GM12878 (cell line): ENCODE measurements around the gene DERA. TPM values are rescaled to one million over a fixed set of nuclear protein-coding genes. Genes with fewer than 3 reads are reported as not detected.

ENCODE experiments used
- ATF2 ChIP-seq: IDR thresholded peaks from 2 replicates; pipeline ENCODE4 v1.6.1; 2012; ENCODE audit warnings: low read length, inconsistent platforms
- CEBPZ ChIP-seq: fragments of 150-350 bp; IDR thresholded peaks from 2 replicates; pipeline ENCODE4 v1.6.1; 2016; ENCODE audit warnings: low read depth, low read length
- E4F1 ChIP-seq: fragments of 450-650 bp; IDR thresholded peaks from 2 replicates; pipeline ENCODE4 v1.6.1; 2018; ENCODE audit warnings: borderline replicate concordance, mild to moderate bottlenecking; ENCODE audit not compliant: partially characterized antibody
- HDGF ChIP-seq: fragments of 450-650 bp; IDR thresholded peaks from 2 replicates; pipeline ENCODE4 v1.6.1; 2016; ENCODE audit warnings: antibody characterized with exemption
- MYB ChIP-seq: fragments of 150-350 bp; IDR thresholded peaks from 2 replicates; pipeline ENCODE4 v1.6.1; 2014; ENCODE audit warnings: mild to moderate bottlenecking, low read depth, low read length, borderline replicate concordance
- NFXL1 ChIP-seq: fragments of 450-650 bp; IDR thresholded peaks from 2 replicates; pipeline ENCODE4 v1.6.1; 2017; ENCODE audit warnings: antibody characterized with exemption, mild to moderate bottlenecking, borderline replicate concordance
- NRF1 ChIP-seq: conservative IDR thresholded peaks from 2 replicates; pipeline ENCODE4 v1.6.1; 2011; ENCODE audit warnings: mild to moderate bottlenecking, low read depth, low read length, improper control_type of control experiment
- PAX8 ChIP-seq: fragments of 450-650 bp; IDR thresholded peaks from 2 replicates; pipeline ENCODE4 v1.6.1; 2017; ENCODE audit warnings: mild to moderate bottlenecking, moderate library complexity
- SKIL ChIP-seq: fragments of 450-650 bp; IDR thresholded peaks from 2 replicates; pipeline ENCODE4 v1.6.1; 2017; ENCODE audit warnings: mild to moderate bottlenecking, low read depth, inconsistent platforms; ENCODE audit not compliant: poor library complexity, severe bottlenecking
- SMAD5 ChIP-seq: IDR thresholded peaks from 2 replicates; pipeline ENCODE4 v1.6.1; 2016; ENCODE audit warnings: antibody characterized with exemption, low read depth
- SPI1 ChIP-seq: IDR thresholded peaks from 2 replicates; pipeline ENCODE4 v1.6.1; 2011; ENCODE audit warnings: low read depth, mild to moderate bottlenecking, low read length, moderate library complexity, borderline replicate concordance; ENCODE audit not compliant: insufficient read depth
- SUPT20H ChIP-seq: IDR thresholded peaks from 2 replicates; pipeline ENCODE4 v1.6.1; 2011; ENCODE audit warnings: low read depth, mild to moderate bottlenecking, low read length, moderate library complexity, borderline replicate concordance; ENCODE audit not compliant: control insufficient read depth
- YY1 ChIP-seq: IDR thresholded peaks from 2 replicates; pipeline ENCODE4 v1.6.1; 2011; ENCODE audit warnings: low read depth, mild to moderate bottlenecking, low read length
- ZNF274 ChIP-seq: IDR thresholded peaks from one replicate; pipeline ENCODE4 v1.8.0; 2011; ENCODE audit not compliant: insufficient read length, insufficient read depth
- ZNF622 ChIP-seq: fragments of 450-650 bp; IDR thresholded peaks from 2 replicates; pipeline ENCODE4 v1.6.1; 2017; ENCODE audit warnings: mild to moderate bottlenecking, inconsistent platforms
- ZNF687 ChIP-seq: fragments of 450-650 bp; IDR thresholded peaks from 2 replicates; pipeline ENCODE4 v1.6.1; 2017; ENCODE audit warnings: mild to moderate bottlenecking, moderate library complexity
- polyA plus RNA-seq, 11 experiments: library from polyadenylated mRNA; depleted of rRNA in 4 of 11; unstranded in 6 of 11; stranded (reverse) in 5 of 11; fragments of >200 nt; fragmentation: Nextera tagmentation in 4 of 11; fragmentation: Illumina TruSeq in 1 of 11; extraction: Ambion mirVana in 4 of 11; extraction: Trizol in 1 of 11; gene quantifications; 1 replicate in 1 of 11; 2 replicates in 10 of 11; pipeline versions ENCODE4 v1.2.1 to v1.2.3, GENCODE V29; 2011 to 2016; ENCODE audit warnings: inconsistent platforms in 2 of 11, missing spikeins in 2 of 11, low read depth in 1 of 11
- total RNA-seq, 4 experiments: library from RNA; depleted of rRNA in 3 of 4; stranded (reverse); fragments of >200 nt in 3 of 4; fragmentation: Illumina TruSeq in 1 of 4; extraction: Trizol in 1 of 4; gene quantifications; 2 replicates each; pipeline versions ENCODE4 v1.2.1 to v1.2.3, GENCODE V29; 2013 to 2021

The DERA gene
- total and polyA plus RNA-seq, 10 of the 15 experiments (the other 5 are each of a cell fraction or from before 2014, with no cell fraction given) = 34.9 to 97.1 (median 40.8) TPM

- TF ChIP-seq MYB (no peak), HDGF (no peak), ZNF687 (peak; percentile 38; the same call in 1 of the 2 replicates), NFXL1 (no peak), SKIL (no peak), CEBPZ (no peak), SPI1 (no peak), ATF2 (no peak), PAX8 (no peak), NRF1 (no peak), ZNF622 (no peak), ZNF274 (no peak), E4F1 (no peak), SMAD5 (no peak), SUPT20H (no peak), YY1 (no peak)
These were observed 17.9 kb downstream of the DERA start (continued) for GRCh38 chr12:15928870-15929571.
